ENCODE results near the gene COQ8A.

DNA sequence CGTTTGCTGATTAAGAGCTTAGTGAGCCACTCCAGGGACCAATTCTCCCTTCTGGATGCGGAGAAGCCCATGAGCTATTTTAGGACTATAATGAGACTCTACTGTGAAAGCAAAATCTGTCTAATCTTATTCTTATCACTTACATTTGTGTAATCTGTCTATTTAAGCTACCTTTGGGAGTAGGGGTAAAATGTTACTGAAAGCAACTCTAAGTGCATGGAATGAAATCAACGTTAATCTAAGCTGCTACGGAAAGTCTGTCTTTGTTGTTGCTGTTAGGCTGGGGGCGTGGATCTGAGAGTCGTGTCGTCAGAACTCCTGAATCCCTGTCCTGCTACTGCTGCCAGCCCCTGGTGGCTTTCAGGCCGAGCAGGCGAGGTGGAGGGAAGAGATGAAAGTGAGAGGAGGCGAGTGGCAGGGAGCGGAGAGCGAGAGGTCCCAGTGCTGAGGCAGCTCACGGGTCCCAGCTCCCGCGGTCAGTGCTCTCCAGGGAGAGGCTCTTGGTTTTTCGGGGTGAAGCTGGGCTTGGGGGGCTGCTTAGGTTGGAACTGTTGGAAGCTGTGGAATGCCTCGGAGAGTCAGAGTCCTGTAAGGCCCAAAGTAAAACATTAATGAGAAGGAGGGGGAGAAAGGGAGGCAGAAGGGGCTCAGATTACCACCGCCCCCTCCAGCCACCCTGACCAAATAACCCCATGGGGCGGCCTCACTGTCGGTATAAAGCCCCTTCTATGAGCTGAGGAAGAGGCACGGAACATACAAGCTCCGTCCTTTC, 53.9 kb downstream of the COQ8A start:
- TF ChIP-seq POLR2A (IDR thresholded peaks at IDR 0.05): no peak
- TF ChIP-seq, protein P1, sequence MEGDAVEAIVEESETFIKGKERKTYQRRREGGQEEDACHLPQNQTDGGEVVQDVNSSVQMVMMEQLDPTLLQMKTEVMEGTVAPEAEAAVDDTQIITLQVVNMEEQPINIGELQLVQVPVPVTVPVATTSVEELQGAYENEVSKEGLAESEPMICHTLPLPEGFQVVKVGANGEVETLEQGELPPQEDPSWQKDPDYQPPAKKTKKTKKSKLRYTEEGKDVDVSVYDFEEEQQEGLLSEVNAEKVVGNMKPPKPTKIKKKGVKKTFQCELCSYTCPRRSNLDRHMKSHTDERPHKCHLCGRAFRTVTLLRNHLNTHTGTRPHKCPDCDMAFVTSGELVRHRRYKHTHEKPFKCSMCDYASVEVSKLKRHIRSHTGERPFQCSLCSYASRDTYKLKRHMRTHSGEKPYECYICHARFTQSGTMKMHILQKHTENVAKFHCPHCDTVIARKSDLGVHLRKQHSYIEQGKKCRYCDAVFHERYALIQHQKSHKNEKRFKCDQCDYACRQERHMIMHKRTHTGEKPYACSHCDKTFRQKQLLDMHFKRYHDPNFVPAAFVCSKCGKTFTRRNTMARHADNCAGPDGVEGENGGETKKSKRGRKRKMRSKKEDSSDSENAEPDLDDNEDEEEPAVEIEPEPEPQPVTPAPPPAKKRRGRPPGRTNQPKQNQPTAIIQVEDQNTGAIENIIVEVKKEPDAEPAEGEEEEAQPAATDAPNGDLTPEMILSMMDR (IDR thresholded peaks at IDR 0.05): no peak
